Natural killer cell treated with Interleukin-12 subunit alpha and Interleukin-12 subunit beta and Interleukin-15 and Interleukin-18, amount 100 ng/mL, for 72 hours (primary cell): Measurements from ENCODE around the gene DGCR8. TPM values are rescaled to one million over a fixed set of nuclear protein-coding genes. Genes with fewer than 3 reads are reported as not detected.

Source experiments
- ATAC-seq, 2 donors: fragments of 150-1000 bp; cut with Tn5 transposase in 1 of 2; sonication (Bioruptor Pico), chemical (Tn5 transposase) in 1 of 2; 2 replicates each; pipeline ENCODE4 v1.10.0; 2021
- DNase-seq: peaks from one replicate; pipeline ENCODE4 v3.0.0; 2022; ENCODE audit warnings: low spot score
- H3K27ac Mint-ChIP-seq, 2 donors: 1 replicate in 1 of 2; 2 replicates in 1 of 2; pipeline ENCODE4 v1.8.0; 2022; ENCODE audit warnings: mixed read lengths in 2 of 2, mild to moderate bottlenecking in 1 of 2, moderate library complexity in 1 of 2
- H3K27me3 Mint-ChIP-seq, 2 donors: 1 replicate in 1 of 2; 2 replicates in 1 of 2; pipeline ENCODE4 v1.8.0; 2022; ENCODE audit warnings: mixed read lengths in 2 of 2
- H3K36me3 Mint-ChIP-seq: one replicate; pipeline ENCODE4 v1.8.0; 2022; ENCODE audit warnings: mixed read lengths
- H3K4me1 Mint-ChIP-seq, 2 donors: 1 replicate in 1 of 2; 2 replicates in 1 of 2; pipeline ENCODE4 v1.8.0; 2022; ENCODE audit warnings: low read depth in 2 of 2, mixed read lengths in 2 of 2, mild to moderate bottlenecking in 1 of 2
- H3K4me3 Mint-ChIP-seq: one replicate; pipeline ENCODE4 v1.8.0; 2022; ENCODE audit warnings: mixed read lengths
- H3K9me3 Mint-ChIP-seq: 2 replicates; pipeline ENCODE4 v1.8.0; 2022; ENCODE audit warnings: mixed read lengths
- total RNA-seq, 2 donors: library from RNA; stranded (reverse); gene quantifications; one replicate each; pipeline ENCODE4 v1.2.3, GENCODE V29; 2022

The DGCR8 gene
- total RNA-seq, 2 donors from 2014 or later, result 60.1 to 89.5 TPM

GRCh38 chr22:20108757-20109230, 28.8 kb downstream of the DGCR8 start:
- no peak for ATAC-seq
- no peaks in the 10 kb centered on the region for H3K9me3 Mint-ChIP-seq
- no peaks in the 10 kb centered on the region for H3K36me3 Mint-ChIP-seq
- H3K4me1 Mint-ChIP-seq, result peaks cover 5 to 12% of the 10 kb centered on the region in 2 donors
- peak overlapping the region in 1 of 2 donors; percentile 39 for H3K27ac Mint-ChIP-seq
- DNase-seq, result no peak
- H3K4me3 Mint-ChIP-seq, result no peak overlapping the region
- no peaks in the 10 kb centered on the region for H3K27me3 Mint-ChIP-seq

DNA sequence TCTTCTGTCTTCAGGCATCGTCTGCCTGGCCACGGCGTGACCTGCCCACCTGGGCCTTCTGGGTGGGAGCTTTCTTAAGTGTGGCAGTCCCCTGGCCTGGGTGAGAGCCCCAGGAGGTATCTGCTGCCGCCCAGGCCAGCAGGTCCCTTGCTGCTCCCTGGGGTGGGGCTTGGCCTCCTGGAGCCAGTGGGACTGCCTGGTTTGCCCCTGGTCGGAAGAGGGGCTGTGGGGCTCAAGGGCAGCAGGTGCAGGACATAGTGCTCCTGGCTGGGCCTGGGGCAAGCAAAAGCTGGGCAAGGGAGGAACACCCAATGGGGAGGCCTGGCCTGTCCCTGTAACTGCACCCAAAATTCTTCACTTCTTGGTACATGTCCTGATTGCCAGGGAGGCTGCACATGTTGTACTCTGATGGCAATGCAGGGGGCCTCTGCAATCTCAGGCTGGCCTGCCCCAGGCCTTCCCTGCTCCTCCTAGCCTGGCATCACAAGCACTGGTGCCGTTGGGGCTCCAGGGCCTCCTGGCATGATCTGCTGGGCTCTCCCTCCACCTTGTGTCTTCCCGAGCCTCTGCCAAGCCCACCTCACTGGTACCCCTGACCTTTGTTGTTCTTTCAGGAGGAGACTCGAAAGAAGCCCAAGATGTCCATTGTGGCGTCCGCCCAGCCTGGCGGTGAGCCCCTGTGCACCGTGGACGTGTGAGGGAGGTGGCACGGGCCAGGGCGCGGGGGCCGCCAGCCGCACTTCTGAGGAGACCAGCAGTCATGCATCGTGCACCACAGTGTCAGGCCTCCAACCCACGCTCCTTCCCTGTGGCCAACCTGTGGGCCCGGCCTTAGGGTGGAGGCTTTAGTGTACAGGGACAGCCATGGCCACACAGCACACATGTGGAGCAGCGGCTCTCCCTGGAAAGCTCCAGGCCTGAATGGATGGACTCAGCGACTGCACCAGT, 29.6 kb downstream of the DGCR8 start:
- ATAC-seq (no peak), DNase-seq (no peak)
- H3K4me1 Mint-ChIP-seq, result peaks cover 5 to 17% of the 10 kb centered on the region in 2 donors
- no peak overlapping the region for H3K27ac Mint-ChIP-seq
- H3K4me3 Mint-ChIP-seq, result no peak overlapping the region
- H3K27me3 Mint-ChIP-seq, result no peaks in the 10 kb centered on the region
- H3K9me3 Mint-ChIP-seq, result no peaks in the 10 kb centered on the region
- no peaks in the 10 kb centered on the region for H3K36me3 Mint-ChIP-seq

DNA sequence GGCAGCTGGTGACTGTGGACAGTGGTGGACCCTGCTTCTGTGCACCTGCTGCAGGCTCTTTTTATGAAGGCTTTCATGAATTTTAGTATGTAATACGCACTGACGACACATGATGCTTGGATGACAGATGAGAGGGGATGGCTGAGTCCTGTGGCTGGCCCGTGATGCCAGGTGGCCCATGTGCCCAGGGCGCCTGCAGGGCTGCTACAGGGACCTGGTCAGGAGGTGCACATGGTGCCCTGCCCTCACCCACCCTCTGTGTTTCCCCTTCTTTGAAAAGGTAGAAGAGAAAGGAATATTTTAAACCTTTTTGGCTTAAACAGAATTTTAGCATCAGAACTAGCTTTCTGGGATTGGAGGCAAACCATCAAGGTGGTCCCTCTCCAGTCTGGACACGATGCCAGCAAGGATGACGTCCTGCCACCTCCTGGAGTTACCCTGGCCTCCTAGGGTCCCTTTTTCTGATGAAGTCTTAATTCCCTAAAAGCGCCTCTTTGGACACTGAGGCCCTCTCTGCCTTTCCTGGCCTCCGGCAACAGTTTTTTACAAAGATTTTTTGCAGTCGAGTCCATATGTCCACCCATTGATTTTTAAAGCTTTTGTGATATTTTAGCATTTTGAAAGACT, 30.4 kb downstream of the DGCR8 start:
- ATAC-seq (no peak), DNase-seq (no peak)
- no peak overlapping the region for H3K4me3 Mint-ChIP-seq
- no peaks in the 10 kb centered on the region for H3K9me3 Mint-ChIP-seq
- H3K4me1 Mint-ChIP-seq, result peaks cover 9 to 23% of the 10 kb centered on the region in 2 donors
- no peaks in the 10 kb centered on the region for H3K36me3 Mint-ChIP-seq
- no peaks in the 10 kb centered on the region for H3K27me3 Mint-ChIP-seq
- H3K27ac Mint-ChIP-seq, result no peak overlapping the region

DNA sequence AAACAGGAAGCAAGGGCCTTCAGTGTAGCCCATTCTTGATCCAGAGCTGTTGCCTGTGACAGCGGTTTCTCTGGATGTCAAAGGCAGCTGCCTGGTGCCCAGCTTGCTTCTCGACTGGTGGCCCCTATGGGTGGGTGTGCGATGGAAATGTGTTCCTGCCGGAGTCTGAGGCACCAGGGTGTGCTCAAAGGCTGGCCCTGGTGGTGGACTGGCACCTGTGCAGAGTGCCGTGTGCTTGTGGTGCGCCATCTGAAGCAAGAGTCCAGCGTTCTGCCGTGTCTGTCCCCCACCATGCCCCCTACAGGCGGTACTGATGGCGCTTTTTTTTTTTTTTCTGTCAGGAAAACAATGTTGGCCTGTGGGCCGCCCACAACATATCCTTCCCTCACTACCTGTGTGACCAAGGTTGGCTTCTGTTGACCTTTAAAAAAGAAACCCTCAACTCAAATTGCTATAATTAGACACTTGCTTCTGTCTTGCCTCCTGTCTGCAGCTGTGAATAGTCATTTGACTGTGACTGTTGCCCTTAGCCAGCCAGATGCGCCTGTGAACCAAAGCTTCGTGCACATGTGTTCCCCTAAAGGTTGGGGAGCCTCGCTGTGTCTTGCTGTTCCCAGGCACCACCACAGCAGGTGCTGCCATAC, 31.1 kb downstream of the DGCR8 start:
- Mint-ChIP-seq H3K27ac (peak overlapping the region in 1 of 2 donors; percentile 80), H3K36me3 (no peaks in the 10 kb centered on the region), H3K9me3 (no peaks in the 10 kb centered on the region), H3K27me3 (no peaks in the 10 kb centered on the region), H3K4me1 (peaks cover 10 to 23% of the 10 kb centered on the region in 2 donors), H3K4me3 (no peak overlapping the region)
- no peak for DNase-seq
- ATAC-seq, result peak; percentile 41 to 54

GRCh38 chr22:20111689-20112622, 31.9 kb downstream of the DGCR8 start:
- Mint-ChIP-seq H3K27ac (peak overlapping the region; percentile 72 to 80), H3K27me3 (no peaks in the 10 kb centered on the region), H3K4me3 (no peak overlapping the region), H3K9me3 (no peaks in the 10 kb centered on the region), H3K36me3 (no peaks in the 10 kb centered on the region), H3K4me1 (peaks cover 10 to 25% of the 10 kb centered on the region in 2 donors)
- ATAC-seq (no peak), DNase-seq (no peak)

DNA sequence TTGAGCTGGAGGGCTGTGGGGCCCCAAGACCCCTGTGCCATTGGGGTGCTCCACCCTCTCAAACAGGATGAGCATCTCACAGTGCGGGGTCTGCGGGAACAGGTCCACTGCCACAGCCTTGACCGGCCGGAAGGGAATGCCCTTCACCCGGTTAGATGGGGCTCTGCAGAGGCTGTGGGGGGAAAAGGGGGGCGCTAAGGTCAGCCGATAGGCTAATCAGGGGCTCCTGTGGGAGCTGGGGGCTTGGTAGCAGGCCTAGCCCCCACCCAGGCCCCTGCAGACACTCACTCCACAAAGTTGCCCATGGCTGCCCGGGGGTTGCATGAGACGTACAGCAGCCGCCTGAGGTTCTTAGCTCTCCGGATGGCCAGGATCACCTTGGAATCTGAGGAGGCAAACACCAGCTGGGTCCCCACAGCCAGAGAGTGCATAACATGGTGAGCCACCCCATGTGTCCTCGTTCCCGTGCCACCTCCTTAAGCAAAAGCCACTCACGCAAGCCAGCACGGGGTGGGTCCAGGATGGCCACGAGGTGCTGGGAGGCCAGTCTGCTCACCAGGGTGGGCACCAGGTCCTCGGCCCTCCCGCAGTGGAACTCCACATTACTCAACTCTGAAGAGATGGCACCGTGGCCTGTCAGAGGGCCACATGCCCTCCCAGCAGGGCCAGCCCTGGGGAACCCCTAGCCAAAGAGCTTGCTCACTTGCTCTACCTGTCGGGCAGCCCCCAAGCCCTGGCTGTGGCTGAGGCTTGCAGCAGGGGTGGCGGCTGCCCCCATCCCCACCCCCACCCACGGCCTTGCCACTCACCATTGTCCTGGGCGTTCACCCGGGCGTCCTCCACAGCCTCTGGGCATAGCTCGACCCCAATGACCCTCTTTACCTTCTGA, 32.8 kb downstream of the DGCR8 start:
- Mint-ChIP-seq H3K4me1 (peaks cover 10 to 25% of the 10 kb centered on the region in 2 donors), H3K27ac (no peak overlapping the region), H3K9me3 (no peaks in the 10 kb centered on the region), H3K36me3 (no peaks in the 10 kb centered on the region), H3K27me3 (no peaks in the 10 kb centered on the region), H3K4me3 (no peak overlapping the region)
- no peak for DNase-seq
- no peak for ATAC-seq

DNA sequence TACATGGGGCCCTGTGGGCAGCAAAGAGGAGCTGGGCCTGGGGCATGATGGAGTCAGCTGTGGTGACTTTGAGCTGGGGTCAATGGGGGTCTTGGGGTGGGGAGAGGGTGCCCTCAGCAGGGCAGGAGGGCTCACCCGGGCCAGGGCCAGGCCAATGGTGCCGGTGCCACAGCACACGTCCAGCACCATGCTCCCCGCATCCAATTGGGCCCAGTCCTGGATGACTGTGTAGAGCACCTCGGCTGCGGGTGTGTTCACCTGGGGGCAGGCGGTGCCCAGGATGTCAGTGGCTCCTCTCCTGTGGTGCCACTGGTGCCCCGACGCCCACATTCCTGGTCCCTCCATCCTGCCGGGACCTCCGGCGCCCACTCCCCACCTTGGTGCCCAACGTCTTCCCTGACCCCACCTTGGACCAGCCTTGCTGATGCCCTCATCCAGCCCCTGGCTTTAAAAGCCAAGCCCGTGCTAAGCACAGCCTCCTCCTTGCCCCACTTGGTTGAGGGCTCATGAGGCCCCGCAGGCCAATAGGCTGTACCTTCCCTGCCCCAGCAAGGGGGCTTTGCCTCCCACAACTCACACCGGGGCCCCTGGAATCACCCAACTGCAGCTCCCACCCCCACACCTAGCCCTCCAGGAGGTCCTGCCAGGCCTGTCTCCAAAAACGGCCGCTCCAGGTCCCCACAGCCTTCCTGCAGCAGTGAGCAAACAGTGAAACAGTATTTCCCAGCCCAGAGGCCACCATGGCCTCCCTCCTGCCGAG, 33.7 kb downstream of the DGCR8 start:
- peaks cover 3% of the 10 kb centered on the region for H3K36me3 Mint-ChIP-seq
- H3K9me3 Mint-ChIP-seq, result no peaks in the 10 kb centered on the region
- DNase-seq, result no peak
- no peak overlapping the region for H3K4me3 Mint-ChIP-seq
- H3K4me1 Mint-ChIP-seq, result peaks cover 18 to 24% of the 10 kb centered on the region in 2 donors
- H3K27ac Mint-ChIP-seq, result peak overlapping the region in 1 of 2 donors; percentile 50
- no peaks in the 10 kb centered on the region for H3K27me3 Mint-ChIP-seq
- no peak for ATAC-seq

DNA sequence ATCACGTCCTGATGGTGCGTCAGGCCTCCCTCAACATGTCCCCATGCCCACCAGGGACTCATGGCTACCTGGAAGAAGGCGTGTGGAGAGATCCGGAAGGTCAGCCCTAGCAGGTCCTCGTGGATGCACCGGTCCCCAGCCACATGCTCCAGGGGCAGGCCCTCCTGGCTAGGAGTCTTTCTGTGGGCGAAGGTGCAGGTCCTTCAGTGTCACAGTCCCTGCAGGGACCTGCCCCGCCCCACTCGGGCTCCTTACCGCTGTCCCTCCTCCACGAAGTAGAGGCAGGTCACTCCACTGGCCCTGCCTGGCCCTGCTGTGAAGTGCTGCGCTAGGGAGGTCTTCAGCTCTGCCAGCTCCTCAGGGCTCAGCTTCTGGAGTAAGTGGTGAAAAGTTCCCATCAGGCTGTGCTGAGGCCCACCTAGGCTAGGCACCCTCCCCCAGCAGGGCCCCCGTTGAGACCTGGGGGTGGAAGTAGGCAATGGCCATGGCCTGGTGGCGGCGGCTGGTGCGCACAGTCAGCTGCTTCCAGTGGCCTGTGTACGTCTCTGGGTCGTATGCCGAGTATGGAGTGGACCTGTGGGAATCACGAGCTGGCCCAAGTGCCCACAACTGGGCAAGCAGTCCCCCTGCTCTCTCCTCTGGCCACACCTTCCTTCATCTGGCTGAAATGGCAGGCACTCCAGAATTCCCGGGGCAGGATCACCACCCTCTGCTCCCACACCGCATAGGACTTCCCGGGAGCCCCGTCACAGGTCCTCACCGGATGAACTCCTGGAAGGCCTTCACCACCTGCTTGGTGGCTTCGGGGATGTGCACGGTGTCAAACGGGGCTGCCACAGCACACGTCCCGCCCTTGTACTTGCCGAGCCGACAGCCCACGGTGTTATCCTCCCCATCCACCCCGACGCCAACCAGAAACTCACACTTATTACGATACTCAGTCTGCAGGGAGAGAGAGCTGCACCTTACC, 34.8 kb downstream of the DGCR8 start:
- H3K4me1 Mint-ChIP-seq, result peaks cover 22 to 25% of the 10 kb centered on the region in 2 donors
- DNase-seq (no peak), ATAC-seq (no peak)
- peak overlapping the region; percentile 72 for H3K4me3 Mint-ChIP-seq
- H3K27me3 Mint-ChIP-seq, result no peaks in the 10 kb centered on the region
- H3K9me3 Mint-ChIP-seq, result no peaks in the 10 kb centered on the region
- H3K27ac Mint-ChIP-seq, result peak overlapping the region; percentile 47 to 62
- peaks cover 6% of the 10 kb centered on the region for H3K36me3 Mint-ChIP-seq

GRCh38 chr22:20115691-20116375, 35.8 kb downstream of the DGCR8 start, which contains the start of gene RANBP1:
Gene RANBP1 (plus strand): TSS chr22:20116104. CDS start chr22:20116185, 81 bp downstream.
- Mint-ChIP-seq H3K27me3 (no peaks in the 10 kb centered on the region), H3K9me3 (no peaks in the 10 kb centered on the region), H3K36me3 (peaks cover 6% of the 10 kb centered on the region), H3K27ac (peak within 1 kb of the TSS; percentile 69 to 77), H3K4me3 (peak within 1 kb of the TSS; percentile 88), H3K4me1 (peaks cover 22 to 23% of the 10 kb centered on the region in 2 donors)
- no peak for ATAC-seq
- DNase-seq, result no peak

DNA sequence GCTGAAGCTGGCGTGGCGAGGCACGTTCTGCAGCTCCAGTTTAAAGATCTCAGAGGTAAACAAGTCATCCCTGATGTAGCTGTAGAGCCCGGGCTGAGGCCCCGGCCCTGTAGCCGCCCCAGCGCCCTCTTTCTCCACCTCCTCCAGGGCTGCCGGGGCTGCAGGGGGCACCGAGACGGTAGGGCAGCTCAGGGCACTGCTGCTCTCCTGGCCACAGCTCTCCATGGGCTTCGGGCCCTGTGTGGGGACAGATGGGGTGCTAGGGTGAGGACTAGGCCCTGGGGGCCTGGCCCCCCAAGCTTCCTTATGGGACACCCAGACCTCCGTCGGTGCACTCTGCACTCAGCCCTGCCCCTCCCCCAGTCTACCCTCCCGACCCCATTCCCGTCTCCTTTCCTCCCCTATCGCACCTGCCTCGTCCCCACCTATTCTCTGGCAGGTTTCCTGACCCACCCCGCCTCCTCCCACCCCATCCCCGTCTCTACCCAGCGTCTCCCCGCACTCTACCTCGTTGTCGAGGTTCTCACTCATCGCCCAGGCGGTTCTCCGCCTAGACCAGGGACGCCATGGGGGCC, 36.4 kb downstream of the DGCR8 start:
- H3K27ac Mint-ChIP-seq, result peak overlapping the region; percentile 69 to 77
- H3K27me3 Mint-ChIP-seq, result no peaks in the 10 kb centered on the region
- ATAC-seq, result no peak
- peaks cover 22 to 25% of the 10 kb centered on the region in 2 donors for H3K4me1 Mint-ChIP-seq
- H3K4me3 Mint-ChIP-seq, result peak overlapping the region; percentile 88
- H3K9me3 Mint-ChIP-seq, result no peaks in the 10 kb centered on the region
- H3K36me3 Mint-ChIP-seq, result peaks cover 6% of the 10 kb centered on the region
- no peak for DNase-seq
